HepG2 (cell line): ENCODE results near the gene NYAP1. TPM values are rescaled to one million over a fixed set of nuclear protein-coding genes. Genes with fewer than 3 reads are reported as not detected.

Source experiments
- NAIF1 ChIP-seq: sonication (generic); formaldehyde crosslinking; IDR thresholded peaks from 2 replicates; pipeline ENCODE4 v1.5.0; 2020; ENCODE audit warnings: mild to moderate bottlenecking, missing genetic modification reagents, borderline replicate concordance
- SOX6 ChIP-seq, 2 experiments: fragments of 450-650 bp in 1 of 2; sonication (generic) in 1 of 2; formaldehyde crosslinking in 1 of 2; IDR thresholded peaks; 2 replicates each; pipeline versions ENCODE4 v1.4.0 to v1.6.1; 2017 to 2020; ENCODE audit warnings: antibody characterized with exemption in 1 of 2, mild to moderate bottlenecking in 1 of 2, missing genetic modification reagents in 1 of 2
- ZMYM3 ChIP-seq: sonication (generic); formaldehyde crosslinking; IDR thresholded peaks from 2 replicates; pipeline ENCODE4 v1.5.1; 2020; ENCODE audit warnings: mild to moderate bottlenecking, missing genetic modification reagents
- ZNF124 ChIP-seq: sonication (generic); formaldehyde crosslinking; IDR thresholded peaks from 2 replicates; pipeline ENCODE4 v1.4.0; 2020; ENCODE audit warnings: missing genetic modification reagents
- ZNF3 ChIP-seq: IDR thresholded peaks from 2 replicates; pipeline ENCODE4 v1.7.0; 2017; ENCODE audit warnings: inconsistent platforms
- polyA plus RNA-seq, 8 experiments: library from polyadenylated mRNA; depleted of rRNA in 3 of 8; stranded (reverse) in 7 of 8; unstranded in 1 of 8; fragments of >200 nt; fragmentation: Illumina TruSeq in 4 of 8; extraction: Trizol in 4 of 8; gene quantifications; 2 replicates each; pipeline versions ENCODE4 v1.2.1 to v1.2.3, GENCODE V29; 2011 to 2016; ENCODE audit warnings: low read depth in 4 of 8, missing spikeins in 1 of 8, mixed read lengths in 1 of 8; ENCODE audit not compliant: insufficient read depth in 1 of 8
- total RNA-seq, 5 experiments: library from RNA; depleted of rRNA; stranded (reverse); fragments of >200 nt; fragmentation: Illumina TruSeq; extraction: Trizol; gene quantifications; 2 replicates each; pipeline ENCODE4 v1.2.3, GENCODE V29; 2016; ENCODE audit warnings: low read depth in 1 of 5
- TF ChIP-seq, protein P1 (sequence below): sonication (generic); formaldehyde crosslinking; IDR thresholded peaks from 2 replicates; pipeline ENCODE4 v1.5.0; 2020; ENCODE audit warnings: mild to moderate bottlenecking, missing genetic modification reagents
- TF ChIP-seq, protein P2 (sequence below), 2 experiments: sonication (generic) in 1 of 2; formaldehyde crosslinking in 1 of 2; IDR thresholded peaks; 2 replicates each; pipeline versions ENCODE4 v1.4.0 to v1.6.1; 2016 to 2020; ENCODE audit warnings: borderline replicate concordance in 1 of 2, low read depth in 1 of 2, mild to moderate bottlenecking in 1 of 2, missing genetic modification reagents in 1 of 2

The NYAP1 gene
- total and polyA plus RNA-seq, 2 of the 13 experiments (the other 11 are each of a cell fraction or from before 2014, with no cell fraction given): 0.15 to 0.46 TPM

DNA sequence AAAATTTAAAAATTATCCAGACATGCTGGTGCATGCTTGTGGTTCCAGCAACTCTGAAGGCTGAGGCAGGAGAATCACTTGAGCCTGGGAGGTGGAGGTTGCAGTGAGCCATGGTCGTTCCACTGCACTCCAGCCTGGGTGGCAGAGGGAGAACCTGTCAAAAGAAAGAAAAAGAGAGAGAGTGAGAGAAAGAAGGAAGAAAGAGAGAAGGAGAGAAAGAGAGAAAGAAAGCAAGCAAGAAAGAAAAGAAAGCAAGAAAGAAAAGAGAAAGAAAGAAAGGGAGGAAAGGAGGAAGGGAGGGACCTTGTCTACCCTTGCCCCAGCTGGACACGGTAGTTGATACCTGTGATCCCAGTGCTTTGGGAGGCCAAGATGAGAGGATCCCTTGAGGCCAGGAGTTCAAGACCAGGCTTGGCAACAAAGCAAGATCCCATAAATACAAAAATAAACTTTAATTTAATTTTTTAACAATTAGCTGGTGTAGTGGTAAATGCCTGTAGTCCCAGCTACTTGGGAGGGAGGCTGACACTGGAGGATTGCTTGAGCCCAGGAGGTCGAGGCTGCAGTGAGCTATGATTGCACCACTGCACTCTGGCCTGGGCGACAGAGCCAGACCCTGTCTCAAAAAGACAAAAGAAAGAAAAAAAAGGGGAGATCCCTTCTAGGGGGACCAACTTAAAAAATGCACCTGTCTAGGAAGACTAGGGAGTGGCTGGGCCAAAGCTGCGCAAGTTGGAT lies 9.2 kb downstream of the NYAP1 start (continued):
- TF ChIP-seq, protein P1, sequence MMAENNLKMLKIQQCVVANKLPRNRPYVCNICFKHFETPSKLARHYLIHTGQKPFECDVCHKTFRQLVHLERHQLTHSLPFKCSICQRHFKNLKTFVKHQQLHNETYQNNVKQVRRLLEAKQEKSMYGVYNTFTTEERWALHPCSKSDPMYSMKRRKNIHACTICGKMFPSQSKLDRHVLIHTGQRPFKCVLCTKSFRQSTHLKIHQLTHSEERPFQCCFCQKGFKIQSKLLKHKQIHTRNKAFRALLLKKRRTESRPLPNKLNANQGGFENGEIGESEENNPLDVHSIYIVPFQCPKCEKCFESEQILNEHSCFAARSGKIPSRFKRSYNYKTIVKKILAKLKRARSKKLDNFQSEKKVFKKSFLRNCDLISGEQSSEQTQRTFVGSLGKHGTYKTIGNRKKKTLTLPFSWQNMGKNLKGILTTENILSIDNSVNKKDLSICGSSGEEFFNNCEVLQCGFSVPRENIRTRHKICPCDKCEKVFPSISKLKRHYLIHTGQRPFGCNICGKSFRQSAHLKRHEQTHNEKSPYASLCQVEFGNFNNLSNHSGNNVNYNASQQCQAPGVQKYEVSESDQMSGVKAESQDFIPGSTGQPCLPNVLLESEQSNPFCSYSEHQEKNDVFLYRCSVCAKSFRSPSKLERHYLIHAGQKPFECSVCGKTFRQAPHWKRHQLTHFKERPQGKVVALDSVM (CRISPR knock-in tag): peak; percentile 95
- peak; percentile 37; the same call in 1 of the 2 replicates for TF ChIP-seq ZMYM3 (CRISPR knock-in tag)
- TF ChIP-seq ZNF124 (CRISPR knock-in tag): no peak
- TF ChIP-seq SOX6 (IDR thresholded peaks at IDR 0.05): no peak
- no peak for TF ChIP-seq SOX6 (CRISPR knock-in tag; IDR thresholded peaks at IDR 0.05)
- TF ChIP-seq, protein P2, sequence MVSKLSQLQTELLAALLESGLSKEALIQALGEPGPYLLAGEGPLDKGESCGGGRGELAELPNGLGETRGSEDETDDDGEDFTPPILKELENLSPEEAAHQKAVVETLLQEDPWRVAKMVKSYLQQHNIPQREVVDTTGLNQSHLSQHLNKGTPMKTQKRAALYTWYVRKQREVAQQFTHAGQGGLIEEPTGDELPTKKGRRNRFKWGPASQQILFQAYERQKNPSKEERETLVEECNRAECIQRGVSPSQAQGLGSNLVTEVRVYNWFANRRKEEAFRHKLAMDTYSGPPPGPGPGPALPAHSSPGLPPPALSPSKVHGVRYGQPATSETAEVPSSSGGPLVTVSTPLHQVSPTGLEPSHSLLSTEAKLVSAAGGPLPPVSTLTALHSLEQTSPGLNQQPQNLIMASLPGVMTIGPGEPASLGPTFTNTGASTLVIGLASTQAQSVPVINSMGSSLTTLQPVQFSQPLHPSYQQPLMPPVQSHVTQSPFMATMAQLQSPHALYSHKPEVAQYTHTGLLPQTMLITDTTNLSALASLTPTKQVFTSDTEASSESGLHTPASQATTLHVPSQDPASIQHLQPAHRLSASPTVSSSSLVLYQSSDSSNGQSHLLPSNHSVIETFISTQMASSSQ (IDR thresholded peaks at IDR 0.05; ENCODE audit: low read depth): no peak
- TF ChIP-seq, protein P2 (CRISPR knock-in tag; IDR thresholded peaks at IDR 0.05; ENCODE audit: borderline replicate concordance): no peak
- TF ChIP-seq ZNF3: peak; percentile 91
- TF ChIP-seq NAIF1 (CRISPR knock-in tag): 0 out of 2 replicates have a peak, but pooled peaks have one; percentile 69
